Right lobe of liver (tissue), 6 donors: ENCODE data around the gene CREBBP. TPM values are rescaled to one million over a fixed set of nuclear protein-coding genes. Genes with fewer than 3 reads are reported as not detected.
A peak's percentile ranks its signal among the peaks of the same experiment; 100 is the strongest.

Experiments
- ATAC-seq, 4 donors: fragments of 200-7000 bp; cut with Tn5 transposase; one replicate each; pipeline ENCODE4 v1.9.1; 2020; ENCODE audit warnings: mild to moderate bottlenecking in 4 of 4, moderate library complexity in 4 of 4
- DNase-seq, 3 donors: peaks; one replicate each; pipeline ENCODE4 v3.0.0-alpha.2; 2020
- H3K27ac ChIP-seq, 3 donors: fragments of 200-600 bp; one replicate each; pipeline ENCODE4 v1.8.0; 2022
- H3K27me3 ChIP-seq, 2 donors: fragments of 200-600 bp; one replicate each; pipeline ENCODE4 v1.8.0; 2022
- H3K36me3 ChIP-seq, 4 donors: fragments of 200-600 bp; sonication (generic) in 1 of 4; one replicate each; pipeline versions ENCODE4 v1.5.1 to v1.8.0; 2017 to 2022; ENCODE audit warnings: control low read depth in 1 of 4
- H3K4me1 ChIP-seq, 4 donors: fragments of 200-600 bp; sonication (generic) in 1 of 4; one replicate each; pipeline versions ENCODE4 v1.5.1 to v1.8.0; 2017 to 2022; ENCODE audit warnings: control low read depth in 1 of 4
- H3K4me3 ChIP-seq, 3 donors: fragments of 200-600 bp; one replicate each; pipeline ENCODE4 v1.8.0; 2022
- H3K9me3 ChIP-seq, 4 donors: fragments of 200-600 bp; sonication (generic) in 1 of 4; one replicate each; pipeline versions ENCODE4 v1.5.1 to v1.8.0; 2017 to 2022; ENCODE audit warnings: control low read depth in 1 of 4
- CTCF ChIP-seq, 4 donors: fragments of 200-600 bp in 3 of 4; fragments of 450-650 bp in 1 of 4; IDR thresholded peaks; one replicate each; pipeline versions ENCODE4 v1.5.1 to v1.8.0; 2016 to 2022; ENCODE audit warnings: antibody characterized with exemption in 4 of 4, mild to moderate bottlenecking in 2 of 4
- POLR2A ChIP-seq: fragments of 450-650 bp; IDR thresholded peaks from one replicate; pipeline ENCODE4 v1.6.1; 2017; ENCODE audit warnings: antibody characterized with exemption, mild to moderate bottlenecking
- WGBS: methylation state at CpG from one replicate; pipeline ENCODE4 v1.1.6; 2018; ENCODE audit warnings: low coverage, low lambda C conversion rate; ENCODE audit not compliant: insufficient coverage; ENCODE audit errors: missing lambda C conversion rate; 5-methylcytosine and 5-hydroxymethylcytosine counted together
- intact Hi-C, 2 donors: fragments of 100-400 bp; cut with DNase I; formaldehyde crosslinking; loops; one replicate each; pipeline versions ENCODE4 v1.11.2 to v1.14.1; 2022
- total RNA-seq, 6 experiments: library from RNA; depleted of rRNA in 2 of 6; stranded (reverse); fragments of >200 nt in 2 of 6; fragmentation: NEBNext Ultra II Directional in 3 of 6; extraction: Animal tissue kit (Norgen Biotek cat#: 25700) in 3 of 6; gene quantifications; one replicate each; pipeline versions ENCODE4 v1.1.0 to v1.2.4, GENCODE V29; 2016 to 2023
- donor health status: DM: no; HTN: yes; CAD: no.
- donor health status: DM: no; HTN: no; CAD: no.
- donor health status: DM: no; HTN: no; CAD: no.
- donor health status: DM: no; HTN: yes; CAD: no.
- donor health status: DM: no; HTN: yes; CAD: no.

The CREBBP gene
- total RNA-seq, 6 experiments from 2014 or later: 18.1 to 39.8 (median 29.2) TPM

GRCh38 chr16:3793161-3793576 lies 87.3 kb downstream of the CREBBP start:
- intact Hi-C loops: no loop called here
- H3K36me3 ChIP-seq: peaks cover 3 to 34% (median 12%) of the 10 kb centered on the region in 4 donors
- TF ChIP-seq CTCF (IDR thresholded peaks at IDR 0.05) (no peak), POLR2A (no peak)
- no peak overlapping the region for H3K27ac ChIP-seq
- no peak for DNase-seq
- no peak overlapping the region for H3K4me3 ChIP-seq
- 80% methylated on average over 16 of the region's 16 CpGs for WGBS
- H3K4me1 ChIP-seq: peaks cover 0 to 19% (median 10%) of the 10 kb centered on the region in 4 donors
- ATAC-seq: no peak
- no peaks in the 10 kb centered on the region for H3K9me3 ChIP-seq
- H3K27me3 ChIP-seq: no peaks in the 10 kb centered on the region

DNA sequence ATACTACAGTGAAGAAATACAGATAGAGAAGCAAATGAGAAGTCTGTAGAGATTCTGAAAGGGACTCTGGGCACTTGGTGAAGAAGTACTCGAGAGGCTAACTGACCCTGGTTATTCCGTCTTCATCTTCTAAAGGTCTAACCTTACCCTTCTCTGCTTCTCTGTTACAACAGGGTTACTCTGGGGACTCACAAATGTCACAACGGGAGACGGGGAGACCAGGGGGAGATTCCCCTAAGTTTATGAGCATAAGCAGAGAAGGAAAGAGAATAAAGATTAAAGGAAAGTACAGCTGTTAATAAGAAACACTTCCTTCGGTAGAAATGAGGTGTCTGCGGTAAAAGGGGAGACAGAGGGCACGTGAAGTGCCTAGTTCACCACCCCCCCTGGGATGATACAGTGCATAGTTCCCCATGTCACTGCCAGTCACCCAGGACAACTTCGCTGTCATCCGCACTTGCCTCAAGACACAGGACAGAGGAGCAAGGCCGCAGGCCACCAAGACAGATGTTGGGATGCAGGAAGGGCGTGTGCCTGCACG lies 88.0 kb downstream of the CREBBP start:
- Histone ChIP-seq H3K9me3 (no peaks in the 10 kb centered on the region), H3K4me3 (no peak overlapping the region), H3K27ac (no peak overlapping the region), H3K27me3 (no peaks in the 10 kb centered on the region), H3K36me3 (peaks cover 3 to 34% (median 12%) of the 10 kb centered on the region in 4 donors), H3K4me1 (peaks cover 0 to 13% (median 7%) of the 10 kb centered on the region in 4 donors)
- no peak for TF ChIP-seq CTCF (IDR thresholded peaks at IDR 0.05)
- no peak for TF ChIP-seq POLR2A
- no peak for DNase-seq
- intact Hi-C loops: no loop called here
- ATAC-seq: no peak
- WGBS: 93% methylated on average over 7 of the region's 12 CpGs

DNA sequence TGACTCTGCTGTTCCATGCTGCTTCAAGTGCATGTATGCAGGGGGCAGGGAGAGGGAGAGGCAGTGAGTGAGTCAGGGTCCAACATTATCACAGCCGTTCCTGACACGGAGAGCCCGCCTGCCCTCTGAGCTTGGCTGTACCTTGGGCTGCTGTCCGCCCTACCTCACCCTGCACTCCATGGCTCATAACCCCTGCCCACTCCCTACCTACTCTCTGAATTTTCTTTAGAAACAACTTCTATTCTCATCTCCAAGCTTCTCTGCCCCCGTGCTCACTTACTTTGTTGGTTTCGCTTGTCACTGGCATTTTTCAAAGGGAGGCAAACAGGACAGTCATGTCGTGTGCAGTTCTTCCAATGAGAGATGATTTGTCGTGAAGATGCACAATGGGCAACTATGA lies 88.8 kb downstream of the CREBBP start:
- no peak overlapping the region for H3K4me3 ChIP-seq
- WGBS: 93% methylated on average over 7 of the region's 8 CpGs
- peaks cover 3 to 34% (median 12%) of the 10 kb centered on the region in 4 donors for H3K36me3 ChIP-seq
- intact Hi-C loops: no loop called here
- H3K4me1 ChIP-seq: peaks cover 0 to 13% (median 6%) of the 10 kb centered on the region in 4 donors
- DNase-seq (no peak), ATAC-seq (peak in 1 of 4 donors; percentile 25)
- no peaks in the 10 kb centered on the region for H3K9me3 ChIP-seq
- no peaks in the 10 kb centered on the region for H3K27me3 ChIP-seq
- no peak for TF ChIP-seq POLR2A
- no peak for TF ChIP-seq CTCF (IDR thresholded peaks at IDR 0.05)
- H3K27ac ChIP-seq: no peak overlapping the region

GRCh38 chr16:3789375-3790099 lies 91.0 kb downstream of the CREBBP start:
- Histone ChIP-seq H3K4me3 (no peak overlapping the region), H3K4me1 (peaks cover 0 to 13% (median 6%) of the 10 kb centered on the region in 4 donors), H3K27ac (peak overlapping the region in 1 of 3 donors; percentile 66), H3K27me3 (no peaks in the 10 kb centered on the region), H3K9me3 (no peaks in the 10 kb centered on the region), H3K36me3 (peaks cover 3 to 34% (median 12%) of the 10 kb centered on the region in 4 donors)
- TF ChIP-seq POLR2A: no peak
- TF ChIP-seq CTCF (IDR thresholded peaks at IDR 0.05): no peak
- intact Hi-C loops: no loop called here
- 81% methylated on average over 8 of the region's 8 CpGs for WGBS
- DNase-seq (no peak), ATAC-seq (no peak)
